Superior temporal gyrus (tissue), 1 donor: ENCODE data around the gene MED4.
"Not testable (repeated sequence)": the region's sequence is repeated elsewhere in the genome, so short reads cannot be mapped to it uniquely, and the experiment has no call there.

Experiments
- DNase-seq: peaks from one replicate; pipeline ENCODE4 v3.0.0-alpha.2; 2016; ENCODE audit errors: extremely low spot score

The MED4 gene

GRCh38 chr13:48094404-48094780, 512 bp downstream of the MED4 start:
- no peak for DNase-seq

- no peak for DNase-seq
These were observed 1.3 kb downstream of the MED4 start for GRCh38 chr13:48093588-48093987.

DNA sequence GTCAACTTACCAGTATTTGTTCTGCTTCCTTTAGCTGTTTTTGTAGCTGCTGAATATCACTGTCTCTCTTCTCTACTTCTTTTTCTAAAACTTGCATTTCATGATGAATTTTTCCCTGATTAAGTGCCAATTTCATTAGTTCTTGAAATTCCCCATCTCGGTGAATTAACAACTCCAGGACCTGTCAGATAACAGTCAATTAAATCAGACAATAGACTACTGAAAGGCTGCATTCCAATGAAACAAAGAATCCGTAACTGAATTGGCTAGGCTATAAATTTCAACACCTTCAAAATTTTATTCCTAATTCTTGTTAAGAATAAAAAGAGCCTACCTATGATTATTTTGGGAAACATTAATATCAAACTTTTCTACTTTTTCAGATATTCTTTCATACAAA, 8.6 kb downstream of the MED4 start:
- no peak for DNase-seq

DNA sequence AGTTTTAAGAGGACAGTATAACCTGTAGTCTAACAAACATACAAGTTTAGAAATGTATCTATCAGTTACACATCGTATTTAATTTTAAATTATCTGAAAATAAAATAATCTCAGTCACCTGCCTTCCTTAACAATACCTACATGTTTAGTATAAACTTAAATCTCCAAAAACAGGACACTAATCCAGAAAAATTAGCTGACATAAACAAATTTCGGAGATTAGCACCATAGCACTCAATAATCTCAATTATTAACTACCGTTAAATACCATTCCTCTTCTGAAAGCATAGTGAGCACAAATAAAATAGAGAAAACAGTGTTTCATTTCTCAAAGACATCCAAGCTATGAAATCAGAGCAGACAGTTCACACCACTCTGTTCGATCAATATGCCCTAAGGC, 13.2 kb downstream of the MED4 start:
- DNase-seq, result no peak

- DNase-seq, result no peak
These were observed 16.6 kb downstream of the MED4 start for GRCh38 chr13:48078251-48078656.

DNA sequence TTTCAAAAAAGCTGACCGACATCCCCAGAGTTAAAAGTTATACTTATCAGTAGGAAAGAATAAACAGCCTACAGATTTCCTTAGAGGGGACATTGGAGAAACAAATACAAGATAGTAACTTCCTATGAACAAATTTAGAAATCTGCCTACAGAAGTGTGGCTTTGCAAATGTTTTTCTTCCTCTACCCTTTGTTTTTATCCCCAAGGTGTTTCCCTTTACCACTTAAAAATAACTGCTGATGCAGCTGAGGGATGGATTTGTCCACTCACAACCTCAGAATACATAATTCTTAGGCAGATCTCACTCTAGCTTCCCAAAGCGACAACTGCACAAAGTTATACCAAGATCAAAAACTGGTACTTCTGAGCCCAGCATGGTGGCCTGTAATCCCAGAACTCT, 20.9 kb downstream of the MED4 start:
- no peak for DNase-seq

- no peak for DNase-seq
These were observed 22.1 kb downstream of the MED4 start for GRCh38 chr13:48072787-48073186.

DNA sequence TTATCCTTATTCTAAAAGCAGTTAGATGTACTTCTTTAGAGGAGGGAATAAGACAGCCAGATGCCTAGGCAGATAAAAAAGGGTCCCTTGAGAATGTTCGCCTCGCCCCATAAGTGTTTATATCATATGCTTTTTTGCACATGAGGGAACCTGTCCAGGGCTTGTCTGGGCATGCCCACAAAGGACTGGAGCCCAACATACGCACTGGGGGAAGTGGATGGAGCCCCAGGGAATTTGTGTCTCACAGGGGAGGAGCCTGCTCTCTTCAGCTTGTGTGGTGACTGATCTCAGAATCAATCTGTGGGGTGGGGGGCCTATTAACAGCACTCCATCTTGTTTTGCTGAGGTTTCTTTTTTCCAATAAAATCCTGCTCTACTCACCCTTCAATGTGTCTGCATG, 22.6 kb downstream of the MED4 start:
- DNase-seq, result no peak

GRCh38 chr13:48070942-48071341, 24.0 kb downstream of the MED4 start:
- DNase-seq, result no peak

GRCh38 chr13:48069573-48069972, 25.3 kb downstream of the MED4 start:
- no peak for DNase-seq

DNA sequence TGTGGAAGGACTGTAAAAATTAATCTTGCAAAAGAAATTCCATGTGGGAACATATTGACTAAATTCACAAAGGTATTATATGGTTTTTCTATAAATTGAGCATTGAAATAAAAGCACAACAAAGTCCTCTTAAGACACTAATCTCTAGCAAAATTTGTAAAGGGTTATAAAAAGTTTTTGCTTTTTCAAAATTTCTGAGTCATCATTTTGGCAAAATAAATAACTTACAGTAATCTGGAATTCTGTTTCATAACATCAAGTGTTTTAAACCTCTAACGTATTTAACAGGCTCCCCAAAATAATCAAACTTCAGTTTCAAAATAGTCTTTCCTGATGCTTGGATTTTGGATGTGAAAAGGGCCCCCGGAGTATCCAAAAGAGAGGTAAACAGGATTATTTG, 26.0 kb downstream of the MED4 start:
- no peak for DNase-seq

DNA sequence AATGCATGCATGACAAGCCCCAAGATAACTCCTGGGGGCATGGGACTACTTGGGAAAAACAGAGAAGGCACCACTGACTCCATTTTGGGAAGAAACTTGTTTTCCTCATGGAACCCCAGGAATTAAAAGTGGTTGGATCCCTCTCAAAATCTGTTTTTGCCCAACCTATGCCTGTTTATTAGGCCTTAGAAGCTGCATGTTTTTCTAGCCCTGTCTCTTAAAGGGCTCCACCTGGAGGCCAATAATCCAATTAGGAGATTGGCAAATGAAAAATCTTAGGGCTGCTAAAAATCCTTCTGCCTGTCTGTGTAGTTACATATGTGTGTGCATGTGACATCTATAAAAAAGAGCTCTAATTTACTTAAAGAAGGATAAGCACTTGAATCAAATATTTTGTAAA, 26.9 kb downstream of the MED4 start:
- no peak for DNase-seq

GRCh38 chr13:48066310-48066989, 28.5 kb downstream of the MED4 start:
- no peak for DNase-seq

- not testable (repeated sequence) for DNase-seq
These were observed 35.0 kb downstream of the MED4 start for GRCh38 chr13:48059951-48060350.

GRCh38 chr13:48058536-48058935, 36.4 kb downstream of the MED4 start:
- not testable (repeated sequence) for DNase-seq

- no peak for DNase-seq
These were observed 39.2 kb downstream of the MED4 start for GRCh38 chr13:48055712-48056111.

- no peak for DNase-seq
These were observed 40.3 kb downstream of the MED4 start for GRCh38 chr13:48054601-48055000.

DNA sequence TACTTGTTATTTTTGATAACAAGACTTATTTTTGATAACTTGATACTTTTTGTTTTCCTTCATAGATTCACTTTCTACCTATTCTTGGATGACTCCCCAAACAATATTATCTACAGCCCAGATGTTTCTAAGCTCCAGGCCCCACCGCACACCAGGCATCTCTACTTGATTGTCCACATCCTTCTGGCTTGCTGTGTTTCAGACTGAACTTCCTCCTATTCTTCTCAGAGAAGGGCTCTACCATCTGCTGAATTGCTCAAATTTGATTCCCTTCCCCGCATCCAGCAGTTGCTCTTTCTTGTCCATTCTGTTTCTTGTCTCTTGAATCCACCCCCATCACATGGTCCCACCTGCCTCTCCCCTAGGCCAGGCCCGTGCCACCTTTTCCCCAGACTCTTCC, 44.4 kb downstream of the MED4 start:
- DNase-seq, result no peak

- DNase-seq, result no peak
These were observed 51.0 kb downstream of the MED4 start for GRCh38 chr13:48043789-48044503.

DNA sequence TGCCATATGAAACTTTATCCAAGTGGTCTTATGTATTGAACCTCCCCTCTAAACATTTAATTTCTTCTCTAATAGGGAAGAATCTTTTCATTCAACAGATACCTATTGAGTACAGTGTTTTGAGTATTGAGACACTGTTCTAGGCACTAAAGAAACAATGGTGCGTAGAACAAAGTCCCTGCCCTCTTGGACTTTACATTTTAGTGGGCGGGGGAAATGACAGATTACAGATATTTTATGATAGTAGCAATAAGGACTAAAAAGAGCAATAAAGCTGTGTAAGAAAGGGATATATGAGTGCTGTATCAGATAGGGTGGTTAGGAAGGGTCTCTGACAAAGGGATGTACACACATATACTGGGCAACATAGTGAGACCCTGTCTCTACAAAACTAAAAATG, 52.0 kb downstream of the MED4 start:
- DNase-seq, result no peak

DNA sequence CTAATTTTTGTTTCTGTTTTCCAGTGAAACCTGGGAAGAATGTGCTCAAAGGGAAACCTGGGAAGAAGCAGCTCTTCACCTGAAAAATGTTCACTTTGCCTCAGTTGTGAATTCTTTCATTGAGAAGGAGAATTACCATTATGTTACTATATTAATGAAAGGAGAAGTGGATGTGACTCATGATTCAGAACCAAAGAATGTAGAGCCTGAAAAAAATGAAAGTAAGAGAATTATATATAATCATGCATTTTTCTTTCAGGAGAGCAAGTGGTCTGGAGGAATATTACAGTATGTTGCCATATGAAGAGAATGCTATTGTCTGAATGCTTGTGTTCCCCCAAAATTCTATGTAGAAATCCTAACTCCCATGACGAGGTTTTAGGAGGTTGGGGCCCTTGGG, 54.0 kb downstream of the MED4 start:
- DNase-seq, result no peak

GRCh38 chr13:48040049-48040448, 54.9 kb downstream of the MED4 start:
- no peak for DNase-seq

- peak; percentile 45 for DNase-seq
These were observed 56.1 kb downstream of the MED4 start for GRCh38 chr13:48038761-48039160.
